ENCODE results near the gene MCTP1. TPM values are rescaled to one million over a fixed set of nuclear protein-coding genes. Genes with fewer than 3 reads are reported as not detected.

The MCTP1 gene
- total RNA-seq, 4 donors from 2014 or later = 3.5 to 19.8 (median 5.8) TPM

DNA sequence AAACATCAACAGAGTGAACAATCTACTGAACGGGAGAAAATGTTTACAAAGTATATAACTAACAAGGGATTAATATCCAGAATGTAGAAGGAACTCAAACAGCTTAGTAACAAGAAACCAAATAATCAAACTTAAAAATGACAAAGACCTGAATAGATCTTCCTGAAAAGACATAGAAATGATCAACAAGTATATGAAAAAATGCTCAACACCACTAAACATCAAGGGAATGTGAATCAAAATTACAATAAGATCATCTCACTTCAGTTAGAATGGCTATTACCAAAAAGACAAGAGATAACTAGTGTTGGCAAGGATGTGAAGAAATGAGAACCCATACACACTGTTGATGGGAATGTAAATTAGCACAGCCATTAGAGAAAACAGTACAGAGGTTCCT lies 218.8 kb downstream of the MCTP1 start:
- Histone ChIP-seq H3K27me3 (no peaks in the 10 kb centered on the region), H3K9me3 (no peaks in the 10 kb centered on the region), H3K36me3 (no peaks in the 10 kb centered on the region), H3K4me1 (no peaks in the 10 kb centered on the region), H3K27ac (no peak overlapping the region), H3K4me3 (no peak overlapping the region)
- no peak for TF ChIP-seq CTCF (IDR thresholded peaks at IDR 0.05)
- no peak for TF ChIP-seq POLR2A (IDR thresholded peaks at IDR 0.05)
- DNase-seq = no peak
- intact Hi-C loops (cut with DNase I) = no loop called here
- WGBS, 2 donors = 26 to 31% methylated on average over 1 of the region's 1 CpG

GRCh38 chr5:95063492-95063891 lies 221.4 kb downstream of the MCTP1 start:
- no peaks in the 10 kb centered on the region for H3K9me3 ChIP-seq
- intact Hi-C loops (cut with DNase I) = no loop called here
- no peak overlapping the region for H3K27ac ChIP-seq
- DNase-seq = no peak
- 61% methylated on average over 2 of the region's 2 CpGs for WGBS, 2 donors
- no peak overlapping the region for H3K4me3 ChIP-seq
- no peaks in the 10 kb centered on the region for H3K4me1 ChIP-seq
- no peak for TF ChIP-seq CTCF (IDR thresholded peaks at IDR 0.05)
- no peak for TF ChIP-seq POLR2A (IDR thresholded peaks at IDR 0.05)
- no peaks in the 10 kb centered on the region for H3K36me3 ChIP-seq
- H3K27me3 ChIP-seq = no peaks in the 10 kb centered on the region

- TF ChIP-seq CTCF (IDR thresholded peaks at IDR 0.05) (no peak), POLR2A (IDR thresholded peaks at IDR 0.05) (no peak)
- intact Hi-C loops (cut with DNase I) = no loop called here
- Histone ChIP-seq H3K4me1 (no peaks in the 10 kb centered on the region), H3K27me3 (no peaks in the 10 kb centered on the region), H3K27ac (no peak overlapping the region), H3K36me3 (no peaks in the 10 kb centered on the region), H3K9me3 (no peaks in the 10 kb centered on the region), H3K4me3 (no peak overlapping the region)
- 17 to 50% methylated on average over 1 to 2 of the region's 2 CpGs for WGBS, 2 donors
- DNase-seq = no peak
These were observed 224.8 kb downstream of the MCTP1 start for GRCh38 chr5:95060098-95060497.

DNA sequence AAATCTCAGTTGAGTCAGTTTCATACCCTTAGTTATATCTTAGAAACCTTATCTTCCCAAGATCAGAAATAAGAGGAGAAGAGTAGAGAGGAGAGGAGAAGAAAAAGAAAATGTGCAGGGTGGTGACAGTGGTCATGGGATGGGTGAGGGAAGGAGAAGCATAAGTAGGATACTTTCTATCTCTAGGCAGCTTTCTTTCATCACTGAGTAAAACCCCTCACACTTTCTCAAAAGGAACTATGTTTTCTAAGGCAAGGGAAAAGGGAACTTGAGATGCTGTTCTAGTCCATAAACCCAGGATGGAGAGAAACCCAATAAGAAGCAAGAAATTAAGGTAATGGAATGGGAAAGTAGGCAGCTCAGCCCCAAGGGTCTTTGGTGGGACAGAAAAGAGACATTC lies 225.3 kb downstream of the MCTP1 start:
- no peaks in the 10 kb centered on the region for H3K27me3 ChIP-seq
- DNase-seq = no peak
- H3K4me3 ChIP-seq = no peak overlapping the region
- H3K36me3 ChIP-seq = no peaks in the 10 kb centered on the region
- no peaks in the 10 kb centered on the region for H3K9me3 ChIP-seq
- TF ChIP-seq POLR2A (IDR thresholded peaks at IDR 0.05) = no peak
- no peak for TF ChIP-seq CTCF (IDR thresholded peaks at IDR 0.05)
- H3K4me1 ChIP-seq = no peaks in the 10 kb centered on the region
- H3K27ac ChIP-seq = no peak overlapping the region
- intact Hi-C loops (cut with DNase I) = no loop called here

DNA sequence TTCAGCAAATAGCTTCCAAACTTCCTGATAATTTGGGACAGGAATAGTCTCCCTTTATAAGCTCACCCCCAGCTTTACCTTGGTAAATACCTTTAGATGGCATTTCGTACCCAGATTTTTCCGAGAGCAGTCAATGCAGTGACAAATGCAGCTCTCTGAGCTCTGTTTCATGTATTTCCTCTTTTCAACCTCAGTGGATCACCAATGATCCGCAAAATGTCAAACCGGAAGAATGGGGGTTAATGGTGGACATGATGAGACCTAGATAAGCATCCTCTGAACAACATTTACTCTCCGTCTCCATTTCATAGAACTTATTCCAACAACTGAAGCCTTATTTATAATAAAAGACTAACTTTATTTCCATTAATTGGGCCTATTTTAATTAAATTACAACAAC lies 227.3 kb downstream of the MCTP1 start:
- DNase-seq = no peak
- no peak overlapping the region for H3K4me3 ChIP-seq
- no peak for TF ChIP-seq CTCF (IDR thresholded peaks at IDR 0.05)
- no peak for TF ChIP-seq POLR2A (IDR thresholded peaks at IDR 0.05)
- H3K27me3 ChIP-seq = no peaks in the 10 kb centered on the region
- 79 to 94% methylated on average over 5 of the region's 5 CpGs for WGBS, 2 donors
- intact Hi-C loops (cut with DNase I) = no loop called here
- H3K9me3 ChIP-seq = no peaks in the 10 kb centered on the region
- H3K27ac ChIP-seq = no peak overlapping the region
- no peaks in the 10 kb centered on the region for H3K4me1 ChIP-seq
- H3K36me3 ChIP-seq = no peaks in the 10 kb centered on the region
